ENCODE measurements around the gene RASSF5. TPM values are rescaled to one million over a fixed set of nuclear protein-coding genes. Genes with fewer than 3 reads are reported as not detected.

The RASSF5 gene
- total RNA-seq, 2 experiments from 2014 or later = 184 to 216 TPM

GRCh38 chr1:206469411-206469932, 37.9 kb upstream of the RASSF5 start:
- ATAC-seq = no peak
- peaks cover 87% of the 10 kb centered on the region for H3K4me1 Mint-ChIP-seq
- peak; percentile 58 for DNase-seq
- no peaks in the 10 kb centered on the region for H3K9me3 Mint-ChIP-seq (ENCODE audit: low read depth)
- H3K36me3 Mint-ChIP-seq = peaks cover 19% of the 10 kb centered on the region
- H3K27me3 Mint-ChIP-seq = no peaks in the 10 kb centered on the region
- H3K4me3 Mint-ChIP-seq = peak overlapping the region; percentile 91
- CTCF ChIA-PET = interaction anchor here (1.0 to 5.2 kb wide), 15 partner anchors 8 to 195 kb away, joined by 3 to 60 read pairs (median 12); partner anchors contain the start of genes EIF2D and RASSF5
- H3K27ac Mint-ChIP-seq = peak overlapping the region; percentile 92

DNA sequence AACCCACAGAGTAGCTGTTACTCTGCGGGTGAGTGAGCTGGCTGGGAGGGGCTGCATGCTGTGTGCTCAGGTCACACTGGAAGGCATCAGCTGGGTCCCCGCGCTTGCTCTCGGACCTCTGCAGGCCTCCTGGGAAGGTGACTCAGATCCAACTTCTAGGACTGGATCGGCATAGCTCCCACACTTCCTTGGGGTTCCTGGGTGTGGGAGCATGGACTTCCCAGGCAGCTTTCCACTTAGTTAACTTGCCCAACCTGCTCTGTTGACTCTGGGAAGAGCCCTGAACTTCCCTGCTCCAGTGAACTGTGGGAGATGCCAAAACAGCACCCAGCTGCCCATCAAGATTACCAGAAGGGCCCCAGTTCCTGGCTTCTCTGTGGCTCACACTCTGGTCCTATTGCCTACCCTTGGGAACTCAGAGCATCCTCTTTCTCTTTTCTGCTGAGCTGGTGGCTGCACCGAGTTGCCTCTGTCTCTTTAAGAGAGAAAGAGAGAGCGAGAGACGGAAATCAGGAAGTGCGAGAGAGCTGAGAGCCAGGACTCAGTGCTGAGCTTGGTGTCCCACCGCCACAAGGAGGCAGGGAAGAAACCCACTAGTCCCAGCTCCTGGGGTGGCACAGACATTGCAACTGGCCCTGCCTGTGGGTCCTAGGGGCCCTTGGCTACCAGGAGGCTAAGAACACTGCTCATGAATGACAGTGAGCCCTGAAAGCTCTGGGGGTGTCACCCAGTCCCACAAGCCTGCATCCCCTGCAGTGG, 37.2 kb upstream of the RASSF5 start, which contains the start of gene IKBKE:
Gene IKBKE (plus strand): TSS at position 544 of the 759 bp plus-strand sequence. CDS start 2,752 bp downstream, outside the sequence.
- Mint-ChIP-seq H3K27ac (peak within 1 kb of the TSS; percentile 92), H3K9me3 (ENCODE audit: low read depth) (no peaks in the 10 kb centered on the region), H3K4me3 (peak within 1 kb of the TSS; percentile 91), H3K36me3 (peaks cover 24% of the 10 kb centered on the region), H3K27me3 (no peaks in the 10 kb centered on the region), H3K4me1 (peaks cover 88% of the 10 kb centered on the region)
- DNase-seq = peak; percentile 84
- peak; percentile 72 for ATAC-seq
- CTCF ChIA-PET = interaction anchor here (0.8 to 5.2 kb wide), 19 partner anchors 8 to 216 kb away, joined by 3 to 60 read pairs (median 9); partner anchors contain the start of genes DYRK3, EIF2D and RASSF5

DNA sequence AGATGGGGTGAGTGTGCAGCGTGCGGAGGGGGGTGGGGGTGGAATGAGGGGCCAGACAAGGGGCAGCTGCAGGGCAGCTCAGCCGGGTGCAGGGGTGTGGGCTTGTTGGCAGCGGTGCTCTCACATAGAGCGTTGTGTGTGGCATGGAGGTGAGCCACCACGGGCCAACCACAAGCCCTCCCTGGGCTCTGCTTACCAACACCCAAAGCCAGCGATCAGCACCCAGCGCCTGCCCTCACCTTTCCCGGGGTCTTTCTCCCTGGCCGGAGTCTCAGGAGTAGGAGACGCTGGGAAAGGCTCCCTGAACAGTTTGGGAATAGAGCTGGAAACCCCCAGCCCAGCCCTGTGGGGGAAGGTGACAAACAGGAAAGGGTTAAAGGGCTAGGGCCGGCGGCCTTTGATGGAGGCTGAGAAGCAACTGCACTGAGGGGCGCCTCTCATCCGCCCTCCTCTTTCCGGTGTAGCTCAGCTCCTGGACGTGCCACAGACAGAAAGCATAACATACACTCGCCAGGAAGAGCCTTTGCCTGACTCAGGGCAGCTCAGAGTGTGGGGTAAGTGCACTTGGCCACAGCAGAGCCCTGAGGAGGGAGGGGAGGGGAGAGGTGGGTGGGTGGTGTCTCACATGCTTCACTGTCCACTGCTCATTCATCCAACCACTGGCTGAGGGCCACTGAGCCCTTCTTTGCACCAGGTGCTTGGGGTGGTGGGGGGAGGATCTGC, 36.5 kb upstream of the RASSF5 start:
- Mint-ChIP-seq H3K4me1 (peaks cover 87% of the 10 kb centered on the region), H3K36me3 (peaks cover 30% of the 10 kb centered on the region), H3K27ac (peak overlapping the region; percentile 92), H3K4me3 (peak overlapping the region; percentile 91), H3K27me3 (no peaks in the 10 kb centered on the region), H3K9me3 (ENCODE audit: low read depth) (no peaks in the 10 kb centered on the region)
- DNase-seq (peak; percentile 86), ATAC-seq (peak; percentile 69)
- CTCF ChIA-PET = interaction anchor here (0.8 to 5.2 kb wide), 18 partner anchors 9 to 216 kb away, joined by 3 to 60 read pairs (median 10); partner anchors contain the start of genes DYRK3, EIF2D and RASSF5

- peak overlapping the region; percentile 92 for H3K27ac Mint-ChIP-seq
- H3K4me1 Mint-ChIP-seq = peaks cover 84% of the 10 kb centered on the region
- H3K9me3 Mint-ChIP-seq (ENCODE audit: low read depth) = no peaks in the 10 kb centered on the region
- peak overlapping the region; percentile 91 for H3K4me3 Mint-ChIP-seq
- CTCF ChIA-PET = interaction anchor here (0.9 to 5.2 kb wide), 17 partner anchors 9 to 195 kb away, joined by 3 to 60 read pairs (median 11); partner anchors contain the start of genes DYRK3, EIF2D and RASSF5
- ATAC-seq (peak; percentile 4), DNase-seq (peak; percentile 57)
- peaks cover 35% of the 10 kb centered on the region for H3K36me3 Mint-ChIP-seq
- H3K27me3 Mint-ChIP-seq = no peaks in the 10 kb centered on the region
Observed at GRCh38 chr1:206471415-206471801, 35.9 kb upstream of the RASSF5 start.

- DNase-seq (peak; percentile 64), ATAC-seq (peak; percentile 11)
- Mint-ChIP-seq H3K27me3 (no peaks in the 10 kb centered on the region), H3K4me3 (peak overlapping the region; percentile 91), H3K27ac (peak overlapping the region; percentile 92), H3K36me3 (peaks cover 41% of the 10 kb centered on the region), H3K4me1 (peaks cover 78% of the 10 kb centered on the region), H3K9me3 (ENCODE audit: low read depth) (no peaks in the 10 kb centered on the region)
- CTCF ChIA-PET = interaction anchor here (1.1 to 5.2 kb wide), 8 partner anchors 8 to 192 kb away, joined by 3 to 60 read pairs (median 14); partner anchors contain the start of gene DYRK3
Observed at GRCh38 chr1:206472024-206472423, 35.3 kb upstream of the RASSF5 start.

- Mint-ChIP-seq H3K4me3 (peak overlapping the region; percentile 91), H3K9me3 (ENCODE audit: low read depth) (no peaks in the 10 kb centered on the region), H3K36me3 (peaks cover 44% of the 10 kb centered on the region), H3K27me3 (no peaks in the 10 kb centered on the region), H3K4me1 (peaks cover 74% of the 10 kb centered on the region), H3K27ac (peak overlapping the region; percentile 92)
- peak; percentile 7 for ATAC-seq
- peak; percentile 70 for DNase-seq
- CTCF ChIA-PET = interaction anchor here (1.1 to 5.2 kb wide), 7 partner anchors 8 to 191 kb away, joined by 3 to 60 read pairs (median 15); partner anchors contain the start of gene DYRK3
Observed at GRCh38 chr1:206472454-206472853, 34.9 kb upstream of the RASSF5 start.

DNA sequence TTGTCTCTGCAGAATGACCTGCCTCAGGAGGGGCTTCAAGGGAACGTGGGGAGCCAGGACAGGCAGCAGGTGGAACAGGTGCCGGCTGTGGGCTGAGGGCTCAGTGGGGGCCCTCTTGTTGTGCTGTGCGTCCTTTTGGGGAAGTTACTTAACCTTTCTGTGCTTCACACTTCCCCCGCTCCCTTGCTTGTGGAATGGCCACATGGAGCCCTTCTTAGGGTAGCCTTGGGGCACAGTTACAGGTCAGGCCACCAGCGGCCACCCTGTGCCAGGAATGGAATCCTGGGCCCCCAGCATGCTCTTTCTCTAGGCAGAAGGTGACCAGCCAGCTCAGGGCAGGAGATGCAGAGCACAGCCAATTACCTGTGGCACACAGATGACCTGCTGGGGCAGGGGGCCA, 34.4 kb upstream of the RASSF5 start:
- H3K27me3 Mint-ChIP-seq = no peaks in the 10 kb centered on the region
- DNase-seq (no peak), ATAC-seq (no peak)
- peak overlapping the region; percentile 92 for H3K27ac Mint-ChIP-seq
- no peaks in the 10 kb centered on the region for H3K9me3 Mint-ChIP-seq (ENCODE audit: low read depth)
- peak overlapping the region; percentile 91 for H3K4me3 Mint-ChIP-seq
- H3K36me3 Mint-ChIP-seq = peaks cover 44% of the 10 kb centered on the region
- CTCF ChIA-PET = interaction anchor here (2.7 to 5.2 kb wide), 3 partner anchors 11 to 163 kb away, joined by 7 to 58 read pairs (median 20); partner anchors contain the start of gene DYRK3
- H3K4me1 Mint-ChIP-seq = peaks cover 70% of the 10 kb centered on the region

DNA sequence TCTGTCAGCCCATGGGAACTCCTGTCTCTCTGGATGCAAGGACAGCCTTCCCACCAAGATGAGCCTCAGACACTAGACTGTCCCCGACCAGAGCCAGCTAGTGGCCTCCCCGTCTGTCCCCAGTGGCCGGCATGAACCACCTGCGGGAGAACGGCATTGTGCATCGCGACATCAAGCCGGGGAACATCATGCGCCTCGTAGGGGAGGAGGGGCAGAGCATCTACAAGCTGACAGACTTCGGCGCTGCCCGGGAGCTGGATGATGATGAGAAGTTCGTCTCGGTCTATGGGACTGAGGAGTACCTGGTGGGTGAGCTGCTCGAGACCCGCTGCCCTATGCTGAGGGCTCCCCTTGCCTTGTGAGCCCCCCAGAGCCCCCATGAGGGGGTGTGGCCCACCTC, 31.3 kb upstream of the RASSF5 start:
- Mint-ChIP-seq H3K4me1 (peaks cover 48% of the 10 kb centered on the region), H3K27ac (no peak overlapping the region), H3K27me3 (no peaks in the 10 kb centered on the region), H3K9me3 (ENCODE audit: low read depth) (no peaks in the 10 kb centered on the region), H3K36me3 (peaks cover 57% of the 10 kb centered on the region), H3K4me3 (no peak overlapping the region)
- DNase-seq (no peak), ATAC-seq (no peak)
- CTCF ChIA-PET = interaction anchor here (1.9 kb wide), 1 partner anchor 14 kb away, joined by 7 read pairs; no protein-coding TSS in a partner anchor

DNA sequence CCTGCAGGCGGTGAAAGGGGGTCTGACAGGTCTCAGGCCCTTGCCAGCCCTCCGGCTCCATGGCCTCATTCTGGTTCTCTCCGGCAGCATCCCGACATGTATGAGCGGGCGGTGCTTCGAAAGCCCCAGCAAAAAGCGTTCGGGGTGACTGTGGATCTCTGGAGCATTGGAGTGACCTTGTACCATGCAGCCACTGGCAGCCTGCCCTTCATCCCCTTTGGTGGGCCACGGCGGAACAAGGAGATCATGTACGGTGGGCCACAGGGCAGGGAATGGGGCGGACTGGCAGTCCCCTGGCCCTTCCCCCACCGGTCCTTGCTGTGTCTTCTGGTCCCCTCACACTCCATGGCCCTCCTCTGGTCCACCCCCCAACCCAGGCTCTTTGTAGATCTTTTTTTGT, 30.7 kb upstream of the RASSF5 start:
- Mint-ChIP-seq H3K27ac (no peak overlapping the region), H3K4me1 (peaks cover 43% of the 10 kb centered on the region), H3K27me3 (no peaks in the 10 kb centered on the region), H3K9me3 (ENCODE audit: low read depth) (no peaks in the 10 kb centered on the region), H3K36me3 (peaks cover 58% of the 10 kb centered on the region), H3K4me3 (no peak overlapping the region)
- CTCF ChIA-PET = interaction anchor here (1.2 to 3.6 kb wide), 4 partner anchors 9 to 187 kb away, joined by 4 to 33 read pairs (median 6); no protein-coding TSS in a partner anchor
- DNase-seq (no peak), ATAC-seq (no peak)

DNA sequence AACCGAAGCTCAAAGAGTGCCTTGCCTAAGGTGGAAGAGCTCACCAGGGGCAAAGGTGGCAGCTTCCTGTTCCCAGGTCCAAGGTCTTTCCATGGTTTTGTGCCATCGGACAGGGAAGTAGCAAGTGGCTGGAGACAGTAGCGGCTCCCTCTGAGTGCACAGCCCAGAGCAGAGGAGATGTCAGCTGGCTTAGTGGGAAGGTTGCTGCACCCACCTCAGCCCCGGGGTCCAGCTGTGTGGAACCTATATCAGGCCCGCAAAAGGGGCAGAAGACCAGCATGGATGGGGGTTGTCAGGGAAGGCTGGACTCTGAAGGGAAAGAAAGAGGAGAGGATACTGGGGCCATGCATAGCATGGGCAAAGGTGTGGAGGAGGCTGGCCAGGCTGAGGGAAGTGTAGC, 30.2 kb upstream of the RASSF5 start:
- CTCF ChIA-PET = interaction anchor here (1.2 to 3.6 kb wide), 4 partner anchors 10 to 187 kb away, joined by 4 to 33 read pairs (median 6); no protein-coding TSS in a partner anchor
- Mint-ChIP-seq H3K9me3 (ENCODE audit: low read depth) (no peaks in the 10 kb centered on the region), H3K27ac (no peak overlapping the region), H3K4me1 (peaks cover 38% of the 10 kb centered on the region), H3K36me3 (peaks cover 55% of the 10 kb centered on the region), H3K27me3 (no peaks in the 10 kb centered on the region), H3K4me3 (no peak overlapping the region)
- no peak for DNase-seq
- no peak for ATAC-seq

DNA sequence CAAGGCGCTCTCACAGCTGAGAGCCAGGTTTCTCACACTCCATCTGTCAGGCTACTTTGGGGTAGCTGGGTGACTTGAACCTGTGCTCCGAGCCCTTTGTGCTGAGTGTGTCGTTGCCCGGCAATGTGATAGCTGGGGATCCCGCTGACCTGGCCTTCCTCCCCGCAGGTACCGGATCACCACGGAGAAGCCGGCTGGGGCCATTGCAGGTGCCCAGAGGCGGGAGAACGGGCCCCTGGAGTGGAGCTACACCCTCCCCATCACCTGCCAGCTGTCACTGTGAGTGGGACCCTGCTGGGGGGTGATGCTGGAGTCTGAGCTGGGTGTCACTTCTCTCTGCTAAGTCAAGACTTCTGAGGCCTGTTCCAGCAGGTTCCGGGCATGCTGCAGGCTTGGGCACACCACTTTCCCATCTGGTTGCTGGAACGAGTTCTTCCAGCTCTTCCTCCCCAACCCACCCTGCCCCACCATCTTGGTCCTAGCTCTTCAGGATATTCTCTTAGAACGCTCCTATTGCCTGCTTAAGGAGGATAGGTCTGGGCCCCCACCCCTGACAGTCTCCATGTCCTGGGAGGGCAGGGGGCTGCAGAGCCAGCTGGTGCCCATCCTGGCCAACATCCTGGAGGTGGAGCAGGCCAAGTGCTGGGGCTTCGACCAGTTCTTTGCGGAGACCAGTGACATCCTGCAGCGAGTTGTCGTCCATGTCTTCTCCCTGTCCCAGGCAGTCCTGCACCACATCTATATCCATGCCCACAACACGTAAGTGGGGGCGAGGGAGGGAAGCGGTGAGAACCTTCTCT, 29.6 kb upstream of the RASSF5 start:
- H3K27ac Mint-ChIP-seq = no peak overlapping the region
- peaks cover 31% of the 10 kb centered on the region for H3K4me1 Mint-ChIP-seq
- DNase-seq (no peak), ATAC-seq (no peak)
- no peaks in the 10 kb centered on the region for H3K27me3 Mint-ChIP-seq
- no peaks in the 10 kb centered on the region for H3K9me3 Mint-ChIP-seq (ENCODE audit: low read depth)
- H3K36me3 Mint-ChIP-seq = peaks cover 52% of the 10 kb centered on the region
- no peak overlapping the region for H3K4me3 Mint-ChIP-seq
- CTCF ChIA-PET = interaction anchor here (0.6 to 5.7 kb wide), 9 partner anchors 7 to 738 kb away, joined by 3 to 60 read pairs (median 7); partner anchors contain the start of gene IKBKE

GRCh38 chr1:206478746-206479145, 28.6 kb upstream of the RASSF5 start:
- H3K27me3 Mint-ChIP-seq = no peaks in the 10 kb centered on the region
- DNase-seq (no peak), ATAC-seq (no peak)
- CTCF ChIA-PET = interaction anchor here (0.5 to 5.7 kb wide), 35 partner anchors 8 to 735 kb away, joined by 3 to 60 read pairs (median 5); partner anchors contain the start of genes DYRK3, EIF2D, IKBKE and RASSF5
- peaks cover 23% of the 10 kb centered on the region for H3K4me1 Mint-ChIP-seq
- no peaks in the 10 kb centered on the region for H3K9me3 Mint-ChIP-seq (ENCODE audit: low read depth)
- no peak overlapping the region for H3K4me3 Mint-ChIP-seq
- H3K36me3 Mint-ChIP-seq = peaks cover 54% of the 10 kb centered on the region
- H3K27ac Mint-ChIP-seq = no peak overlapping the region

Data from activated CD8-positive, alpha-beta memory T cell treated with anti-CD3 and anti-CD28 coated beads, Interleukin-2, amount 10 ng/mL, durations not matched to agents 7 days and 5 days (primary cell).